Activated CD8-positive, alpha-beta memory T cell treated with anti-CD3 and anti-CD28 coated beads for 1 hour (primary cell): ENCODE measurements around the gene PTCH1.

Experiments used
- DNase-seq, 2 donors: peaks; one replicate each; pipeline ENCODE4 v3.0.0-alpha.2; 2020; ENCODE audit warnings: low read depth in 1 of 2; ENCODE audit errors: extremely low read depth in 1 of 2

PTCH1 gene

DNA sequence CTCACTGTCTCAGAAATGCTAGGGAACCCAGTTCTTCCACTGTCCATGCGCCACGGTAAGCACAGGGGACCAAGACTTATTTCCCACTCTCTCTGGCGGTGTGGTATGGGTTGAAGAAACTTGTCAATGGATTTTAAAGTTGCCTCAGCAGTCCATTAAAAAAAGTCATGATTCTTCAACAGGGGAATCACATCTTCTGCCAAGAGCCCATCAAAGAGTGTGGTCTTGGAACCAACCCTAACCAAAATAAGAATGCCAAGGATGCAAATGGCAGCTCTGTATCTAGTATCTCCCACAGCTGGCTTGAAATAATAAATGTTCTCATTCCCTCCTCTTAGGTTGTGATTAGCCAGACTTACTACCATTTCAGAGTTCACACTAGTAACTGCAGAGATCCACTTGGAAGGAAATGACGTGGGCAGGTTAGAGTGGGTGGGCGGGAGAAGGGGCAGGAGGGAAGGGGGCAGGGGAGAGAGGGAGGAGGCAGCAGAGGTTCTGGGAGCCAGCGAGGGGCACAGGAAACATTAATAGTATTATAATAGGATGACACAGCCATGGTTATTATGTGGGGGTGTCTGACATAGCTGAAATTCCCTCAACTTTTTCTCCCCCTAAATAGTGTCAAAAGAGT, 17.6 kb downstream of the PTCH1 start:
- DNase-seq = no peak

DNA sequence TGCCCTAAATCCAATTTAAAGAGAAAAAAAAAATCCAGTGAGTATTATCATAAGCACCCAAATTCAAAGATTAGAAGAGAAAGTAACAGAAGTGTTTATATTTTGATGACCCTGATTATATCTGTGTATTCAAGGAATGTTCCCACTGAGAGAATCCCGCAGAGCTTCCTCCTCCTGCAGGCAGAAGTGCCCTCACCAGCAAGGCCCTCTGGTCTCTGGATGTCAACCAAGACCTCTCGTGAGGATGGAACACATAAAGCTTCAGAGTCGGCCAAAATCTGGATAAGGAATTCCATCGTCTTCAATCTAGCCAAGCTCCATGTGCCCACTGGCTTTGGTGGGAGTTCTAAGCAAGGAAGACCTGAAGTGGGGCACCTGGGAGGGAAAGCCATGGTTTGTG, 18.1 kb downstream of the PTCH1 start:
- DNase-seq = no peak

DNA sequence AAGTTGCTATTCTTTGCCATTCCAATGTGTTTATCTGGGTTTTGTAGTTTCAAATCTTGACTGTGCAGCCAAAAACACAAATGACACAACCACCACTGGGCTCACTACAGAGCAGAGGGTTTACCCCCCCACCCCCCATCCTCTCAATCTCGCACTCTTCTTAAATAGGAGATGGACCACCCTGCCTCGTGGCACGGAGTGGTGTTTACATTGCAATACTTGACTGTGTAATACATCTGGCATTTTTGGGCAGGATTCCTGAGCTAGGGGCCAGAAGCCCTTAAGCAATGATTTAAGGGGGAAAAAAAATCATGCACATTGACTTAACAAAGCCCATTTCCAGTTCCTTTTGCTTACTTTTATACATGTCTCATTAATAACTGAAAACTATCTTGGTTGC, 19.0 kb downstream of the PTCH1 start:
- DNase-seq = no peak

DNA sequence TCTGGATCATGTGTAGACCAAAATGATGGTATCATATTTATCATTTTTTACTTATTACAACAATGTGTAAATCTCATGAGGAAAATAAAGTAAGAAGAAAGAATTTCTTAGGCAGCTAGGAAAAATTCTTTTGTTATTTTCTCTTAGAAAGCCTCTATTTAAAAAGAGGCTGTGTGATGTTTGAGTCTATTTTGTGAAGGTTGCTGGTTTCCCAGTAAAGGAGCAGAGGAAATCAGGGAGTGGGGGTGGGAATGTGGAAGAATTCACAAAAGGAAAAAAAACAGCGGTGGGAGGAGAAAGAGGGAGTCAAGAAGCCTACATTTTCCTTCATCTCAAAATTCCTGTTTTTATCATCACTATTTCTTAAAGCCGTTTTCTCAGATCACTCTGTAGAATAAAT, 20.1 kb downstream of the PTCH1 start:
- DNase-seq = no peak

GRCh38 chr9:95495961-95496360, 20.8 kb downstream of the PTCH1 start:
- no peak for DNase-seq

- no peak for DNase-seq
Observed at GRCh38 chr9:95495529-95495928, 21.2 kb downstream of the PTCH1 start.

DNA sequence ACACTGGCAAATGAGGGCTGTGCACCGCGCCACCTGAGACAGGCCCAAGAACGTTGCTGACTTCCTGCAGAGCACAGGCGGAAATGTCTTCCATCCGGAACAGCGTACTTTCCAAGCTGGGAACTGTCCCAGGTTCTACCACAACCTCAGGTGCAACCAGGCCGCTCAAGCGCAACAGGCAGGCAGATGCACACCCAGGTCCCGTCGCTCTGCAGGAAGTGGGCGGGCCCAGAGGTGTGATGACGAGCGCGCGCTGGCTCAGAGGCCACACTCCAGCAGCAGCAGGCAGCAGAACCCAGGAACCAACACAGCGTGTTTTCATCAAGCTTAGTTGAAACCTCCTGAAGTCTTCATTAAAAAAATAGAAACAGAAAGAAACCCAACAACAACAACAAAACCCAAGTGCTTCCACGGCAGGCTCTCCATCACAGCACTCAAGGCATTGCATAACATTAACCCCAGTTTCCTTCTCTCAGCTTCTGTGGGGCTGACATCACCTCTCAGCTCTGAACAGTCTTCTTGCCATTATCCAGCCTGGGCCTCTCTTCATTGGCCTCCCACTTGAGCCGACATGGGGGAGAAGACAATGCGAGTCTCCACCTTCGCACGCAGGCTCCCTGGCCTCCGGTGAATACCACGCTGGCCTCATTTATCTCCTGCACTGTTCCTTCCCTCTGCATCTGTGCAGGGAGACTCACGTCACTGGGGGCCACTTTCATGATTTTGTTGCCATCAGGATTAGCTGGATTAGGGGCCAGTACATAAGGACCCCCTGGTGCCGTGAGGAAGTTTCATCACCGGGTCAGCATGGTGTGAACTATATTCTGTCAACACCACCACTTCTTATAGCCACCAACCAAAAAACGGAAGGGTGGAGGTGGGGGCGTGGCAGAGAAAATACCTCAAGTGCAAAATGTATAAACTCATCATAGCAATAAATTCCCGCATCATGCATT, 22.1 kb downstream of the PTCH1 start:
- peak; percentile 60 to 73 for DNase-seq

GRCh38 chr9:95494022-95494415, 22.8 kb downstream of the PTCH1 start:
- DNase-seq = no peak

- DNase-seq = no peak
Observed at GRCh38 chr9:95493402-95493801, 23.4 kb downstream of the PTCH1 start.

DNA sequence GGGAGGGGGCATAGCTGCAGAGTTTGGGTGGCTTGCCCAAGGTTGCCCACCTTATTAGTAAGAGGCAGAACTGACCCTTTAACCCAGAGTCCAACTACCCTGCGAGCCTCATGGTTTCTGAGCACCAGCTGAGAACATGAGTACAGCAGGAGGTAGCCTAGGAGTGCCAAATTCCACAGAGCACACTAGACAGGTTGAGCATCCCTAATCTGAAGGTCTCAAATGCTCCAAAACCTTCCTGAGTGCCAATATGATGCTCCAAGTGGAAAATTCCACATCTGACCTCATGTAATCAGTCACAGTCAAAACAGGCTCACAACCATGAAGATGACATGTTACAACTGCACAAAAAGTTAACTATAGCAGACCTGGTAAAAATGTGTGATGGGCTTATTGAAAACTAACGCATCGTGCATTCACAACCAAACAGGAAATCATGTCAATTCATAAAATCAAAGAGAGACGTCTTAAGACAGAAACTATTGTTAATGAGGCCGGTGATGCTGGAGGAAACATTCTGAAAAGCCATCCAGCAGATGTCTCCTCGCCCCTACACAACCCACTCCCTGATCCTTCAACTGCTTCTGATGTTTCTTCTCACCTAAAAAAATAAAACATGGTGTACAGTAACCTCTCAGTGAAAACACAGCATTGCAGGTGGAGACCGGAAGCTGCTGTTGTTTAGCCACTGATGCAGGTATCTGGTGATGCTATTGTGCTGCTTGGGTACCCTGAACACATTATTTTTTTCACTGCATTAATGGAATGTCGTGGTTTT, 25.0 kb downstream of the PTCH1 start:
- DNase-seq = no peak

- DNase-seq = no peak
Observed at GRCh38 chr9:95488954-95489353, 27.8 kb downstream of the PTCH1 start.

GRCh38 chr9:95486318-95486717, 30.5 kb downstream of the PTCH1 start:
- no peak for DNase-seq

DNA sequence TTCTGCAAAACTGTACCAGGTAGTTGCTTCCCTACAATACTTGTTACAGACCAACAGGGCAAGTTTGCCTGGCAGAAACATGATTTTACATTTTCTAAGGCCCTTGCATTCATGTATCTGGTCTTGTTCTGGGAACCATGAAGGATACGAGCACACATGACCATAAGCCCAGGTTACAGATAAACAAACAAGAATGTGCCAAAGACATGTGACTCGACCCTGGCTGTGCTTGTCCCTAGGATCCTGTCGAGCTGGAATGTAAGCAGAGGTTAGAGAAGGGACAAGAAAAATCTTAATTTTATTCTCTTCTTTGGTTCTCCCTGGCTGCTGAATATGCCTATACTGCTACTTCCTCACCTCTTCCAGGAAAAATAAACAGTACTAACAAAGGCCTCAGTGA, 32.5 kb downstream of the PTCH1 start:
- DNase-seq = no peak

GRCh38 chr9:95483431-95483830, 33.3 kb downstream of the PTCH1 start:
- no peak for DNase-seq

DNA sequence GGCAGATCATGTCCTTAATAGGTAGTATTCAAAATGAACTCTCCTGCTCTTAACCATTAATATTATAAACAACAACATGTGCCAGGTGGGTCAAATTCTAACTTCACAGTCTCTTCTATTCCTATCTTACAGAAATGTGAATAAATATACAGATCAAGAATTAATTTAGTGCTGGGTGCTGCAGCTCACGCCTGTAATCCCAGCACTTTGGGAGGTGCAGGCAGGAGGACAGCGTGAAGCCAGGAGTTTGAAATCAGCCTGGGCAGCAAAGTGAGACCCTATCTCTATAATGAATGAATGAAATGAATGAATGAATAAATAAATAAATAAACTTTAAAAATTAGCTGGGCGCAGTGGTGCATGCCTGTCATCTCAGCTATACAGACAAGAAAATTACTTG, 34.1 kb downstream of the PTCH1 start:
- no peak for DNase-seq

GRCh38 chr9:95481000-95481399, 35.8 kb downstream of the PTCH1 start:
- DNase-seq = no peak

DNA sequence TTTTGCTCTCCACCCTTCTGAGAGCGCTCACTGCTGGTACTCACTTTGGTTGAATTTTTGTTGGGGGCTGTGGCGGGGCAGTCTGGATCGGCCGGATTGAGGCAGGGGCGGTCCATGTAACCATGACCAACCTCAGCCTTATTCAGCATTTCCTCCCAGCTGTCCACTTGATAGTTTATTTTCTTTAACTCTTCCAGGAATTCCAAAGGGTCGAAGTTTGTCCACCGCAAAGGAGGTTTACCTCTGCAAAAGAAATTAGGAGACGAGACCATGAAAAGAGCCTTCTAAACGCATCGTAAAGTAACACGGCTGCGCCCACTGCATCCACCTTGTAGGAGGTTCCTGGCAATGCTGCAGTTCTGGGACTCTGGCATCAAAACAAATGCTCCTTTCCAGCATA, 36.4 kb downstream of the PTCH1 start:
- DNase-seq = no peak

GRCh38 chr9:95479330-95479729, 37.4 kb downstream of the PTCH1 start:
- DNase-seq = no peak

DNA sequence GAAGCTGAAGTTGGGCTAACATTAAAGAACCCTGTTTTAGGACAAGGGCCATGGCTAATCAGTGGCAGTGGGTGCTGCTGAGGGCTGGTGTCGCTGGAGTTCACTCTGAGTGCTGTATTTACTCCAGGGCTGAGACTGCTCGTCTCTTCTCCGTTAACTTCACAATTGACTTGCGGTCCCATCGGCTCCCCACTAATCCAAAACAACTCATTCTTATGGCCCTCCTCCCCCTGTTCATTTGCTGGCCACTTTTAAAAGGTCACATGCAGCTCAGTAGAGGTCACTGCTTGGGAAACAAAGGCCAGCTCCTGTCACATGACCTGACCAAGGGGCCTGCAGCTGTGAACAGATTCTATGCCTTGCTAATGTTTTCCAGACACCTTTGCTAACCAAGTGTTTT, 38.4 kb downstream of the PTCH1 start:
- DNase-seq = no peak

GRCh38 chr9:95477885-95478284, 38.9 kb downstream of the PTCH1 start:
- no peak for DNase-seq

DNA sequence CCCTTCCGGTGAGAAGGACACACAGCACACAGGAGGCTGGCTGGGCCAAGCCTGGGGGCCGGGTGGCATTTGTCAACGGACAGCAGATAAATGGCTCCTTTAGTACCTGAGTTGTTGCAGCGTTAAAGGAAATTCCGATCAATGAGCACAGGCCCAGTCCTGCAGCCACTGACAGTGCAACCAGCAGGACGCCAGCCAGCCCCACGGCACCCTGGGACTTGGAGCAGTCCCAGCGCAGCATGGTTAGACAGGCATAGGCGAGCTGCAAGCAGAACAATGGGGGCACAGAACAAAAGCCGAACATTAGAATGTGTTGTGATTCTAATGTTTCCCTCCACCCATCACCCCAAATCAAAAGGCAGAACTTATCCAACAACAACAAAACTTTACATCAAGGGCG, 39.3 kb downstream of the PTCH1 start:
- DNase-seq = no peak

- no peak for DNase-seq
Observed at GRCh38 chr9:95468791-95469190, 48.0 kb downstream of the PTCH1 start.
